Stimulated activated CD4-positive, alpha-beta T cell treated with anti-CD3 and anti-CD28 coated beads, TNF-alpha, amount 100 ng/mL, for 1 hour (primary cell): ENCODE results near the gene RSRC1.

Experiments used
- DNase-seq, 3 donors: peaks; one replicate each; pipeline ENCODE4 v3.0.0-alpha.2; 2020; ENCODE audit warnings: low read depth in 3 of 3, low spot score in 1 of 3

Gene RSRC1

DNA sequence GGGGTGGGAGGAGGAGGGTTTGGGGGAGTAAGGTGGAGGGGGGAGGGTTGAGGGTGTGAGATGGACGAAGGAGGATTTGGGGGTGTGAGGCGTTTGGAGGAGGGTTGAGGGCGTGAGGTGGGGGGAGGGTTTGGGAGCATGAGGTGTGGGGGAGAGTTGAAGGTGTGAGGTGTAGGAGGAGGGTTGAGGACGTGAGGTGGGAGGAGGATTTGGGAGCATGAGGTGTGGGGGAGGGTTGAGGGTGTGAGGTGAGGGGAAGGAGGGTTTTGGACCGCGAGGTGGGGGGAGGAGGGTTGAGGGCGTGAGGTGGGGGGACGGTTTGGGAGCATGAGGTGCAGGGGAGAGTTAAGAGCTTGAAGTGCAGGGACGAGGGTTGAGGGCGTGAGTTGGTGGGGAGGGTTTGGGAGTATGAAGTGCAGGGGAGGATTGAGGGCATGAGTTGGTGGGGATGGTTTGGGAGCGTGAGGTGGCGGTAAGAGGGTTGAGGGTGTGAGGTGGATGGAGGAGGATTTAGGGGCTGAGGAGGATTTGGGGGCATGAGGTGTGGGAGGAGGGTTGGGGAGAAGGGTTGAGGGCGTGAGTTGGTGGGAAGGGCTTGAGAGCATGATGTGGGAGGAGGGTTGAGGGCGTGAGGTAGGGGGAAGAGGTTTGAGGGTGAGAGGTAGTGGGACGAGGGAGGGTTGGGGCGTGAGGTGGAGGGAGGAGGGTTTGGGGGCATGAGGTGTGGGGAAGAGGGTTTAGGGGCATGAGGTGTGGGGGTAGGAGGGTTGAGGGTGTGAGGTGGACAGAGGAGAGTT is 462.3 kb downstream of the RSRC1 start:
- DNase-seq, result no peak

DNA sequence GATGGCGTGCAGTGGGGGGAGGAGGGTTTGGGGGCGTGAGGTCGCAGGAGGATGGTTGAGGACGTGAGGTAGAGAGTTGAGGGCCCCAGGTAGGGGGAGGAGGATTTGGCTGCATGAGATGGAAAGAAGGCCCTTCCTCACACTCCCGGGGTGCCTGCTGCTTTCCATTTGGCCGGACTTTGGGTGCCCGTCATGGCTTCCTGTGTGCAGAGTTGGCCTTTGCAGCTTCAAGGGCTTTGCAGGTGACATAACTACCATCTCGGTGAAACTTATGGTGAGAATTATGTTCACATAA is 462.8 kb downstream of the RSRC1 start:
- no peak for DNase-seq

DNA sequence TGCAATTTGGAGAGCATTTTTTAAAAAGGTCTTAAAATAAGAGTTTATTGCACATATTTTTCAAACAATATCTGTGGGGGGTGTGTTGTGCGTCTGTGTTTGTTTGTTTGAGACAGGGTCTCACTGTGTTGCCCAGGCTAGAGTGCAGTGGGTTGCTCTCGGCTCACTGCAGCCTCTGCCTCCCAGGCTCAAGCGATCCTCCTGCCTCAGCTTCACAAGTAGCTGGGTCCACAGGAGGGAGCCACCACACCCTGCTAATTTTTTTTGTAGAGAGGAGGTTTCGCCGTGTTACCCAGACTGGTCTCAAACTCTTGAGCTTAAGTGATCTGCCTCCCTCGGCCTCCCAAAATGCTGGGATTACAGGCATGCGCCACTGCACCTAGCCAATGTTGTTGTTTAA is 463.8 kb downstream of the RSRC1 start:
- DNase-seq, result no peak

DNA sequence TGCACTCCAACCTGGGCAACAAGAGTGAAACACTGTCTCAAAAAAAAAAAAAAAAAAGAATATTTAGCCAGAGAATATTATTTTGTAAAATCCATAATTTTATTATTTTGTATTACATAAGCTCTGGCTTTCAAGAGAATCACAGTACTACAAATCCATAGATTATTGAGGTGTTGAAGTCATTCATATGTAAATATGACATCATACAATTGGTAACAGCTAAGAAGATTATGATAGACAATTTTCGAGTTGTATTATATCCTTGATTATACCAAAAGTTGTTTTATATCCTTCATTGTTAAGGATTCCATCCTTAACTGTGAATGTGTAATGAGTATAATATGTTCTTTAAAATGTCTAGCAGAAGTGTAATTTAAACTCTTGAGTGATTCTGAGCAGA is 464.8 kb downstream of the RSRC1 start:
- no peak for DNase-seq

DNA sequence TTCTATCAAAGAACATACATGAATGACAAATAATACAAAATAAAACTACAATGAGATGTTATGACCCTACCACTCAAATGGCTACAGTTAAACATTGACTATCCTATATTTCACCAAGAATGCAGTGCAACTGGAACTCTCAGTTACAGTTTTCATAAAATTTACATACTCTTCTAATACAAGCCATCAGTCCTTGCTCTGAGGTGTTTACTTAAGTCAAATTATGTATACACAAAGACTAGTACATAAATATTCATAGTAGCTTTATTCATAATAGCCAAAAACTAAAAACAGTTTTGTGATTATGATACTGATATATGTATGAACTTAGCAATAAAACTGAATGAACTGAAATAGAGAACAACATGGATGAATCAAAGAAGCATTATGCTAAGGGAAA is 480.3 kb downstream of the RSRC1 start:
- no peak for DNase-seq
